Muscle layer of duodenum (tissue), 2 donors: ENCODE measurements around the gene PEA15.

Source experiments
- H3K27ac ChIP-seq: one replicate; pipeline ENCODE4 v1.7.0; 2013; ENCODE audit warnings: mild to moderate bottlenecking, low read length
- H3K27me3 ChIP-seq: one replicate; pipeline ENCODE4 v1.7.0; 2013; ENCODE audit warnings: low read depth, mild to moderate bottlenecking, control low read depth, low read length
- H3K36me3 ChIP-seq, 2 donors: one replicate each; pipeline ENCODE4 v1.7.0; 2013; ENCODE audit warnings: low read length in 2 of 2, control low read depth in 1 of 2, mild to moderate bottlenecking in 1 of 2; ENCODE audit not compliant: insufficient read depth in 2 of 2, control insufficient read depth in 1 of 2
- H3K4me1 ChIP-seq, 2 donors: one replicate each; pipeline ENCODE4 v1.7.0; 2013; ENCODE audit warnings: low read length in 2 of 2, mild to moderate bottlenecking in 2 of 2, control low read depth in 1 of 2, moderate library complexity in 1 of 2; ENCODE audit not compliant: insufficient read depth in 2 of 2, control insufficient read depth in 1 of 2
- H3K4me3 ChIP-seq, 2 donors: one replicate each; pipeline ENCODE4 v1.7.0; 2013; ENCODE audit warnings: low read length in 2 of 2, low read depth in 1 of 2, mild to moderate bottlenecking in 1 of 2
- H3K9me3 ChIP-seq, 2 donors: one replicate each; pipeline ENCODE4 v1.7.0; 2013; ENCODE audit warnings: low read length in 2 of 2, control low read depth in 1 of 2, mild to moderate bottlenecking in 1 of 2; ENCODE audit not compliant: control insufficient read depth in 1 of 2
- donor health status: healthy.

PEA15 gene

GRCh38 chr1:160205242-160206035, at the start of gene PEA15:
TSS of gene PEA15 (plus strand) at chr1:160205384. CDS start at chr1:160211545, 6,161 bp downstream.
- Histone ChIP-seq H3K27me3 (no peaks in the 10 kb centered on the region), H3K4me1 (peaks cover 33 to 39% of the 10 kb centered on the region in 2 donors), H3K36me3 (peaks cover 3 to 6% of the 10 kb centered on the region in 2 donors), H3K9me3 (no peaks in the 10 kb centered on the region), H3K4me3 (peak within 1 kb of the TSS; percentile 51 to 75), H3K27ac (peak within 1 kb of the TSS; percentile 79)

- Histone ChIP-seq H3K27me3 (no peaks in the 10 kb centered on the region), H3K36me3 (no peaks in the 10 kb centered on the region), H3K4me1 (no peaks in the 10 kb centered on the region), H3K4me3 (no peak overlapping the region), H3K27ac (no peak overlapping the region), H3K9me3 (no peaks in the 10 kb centered on the region)
Observed at GRCh38 chr1:160156361-160156760, 48.8 kb upstream of the PEA15 start.

- Histone ChIP-seq H3K27me3 (no peaks in the 10 kb centered on the region), H3K27ac (no peak overlapping the region), H3K9me3 (no peaks in the 10 kb centered on the region), H3K4me3 (no peak overlapping the region), H3K36me3 (no peaks in the 10 kb centered on the region), H3K4me1 (no peaks in the 10 kb centered on the region)
Observed at GRCh38 chr1:160157174-160157573, 48.0 kb upstream of the PEA15 start.

GRCh38 chr1:160158031-160158430, 47.2 kb upstream of the PEA15 start:
- Histone ChIP-seq H3K36me3 (no peaks in the 10 kb centered on the region), H3K27ac (no peak overlapping the region), H3K27me3 (no peaks in the 10 kb centered on the region), H3K4me1 (no peaks in the 10 kb centered on the region), H3K4me3 (no peak overlapping the region), H3K9me3 (no peaks in the 10 kb centered on the region)

GRCh38 chr1:160158534-160158933, 46.6 kb upstream of the PEA15 start:
- Histone ChIP-seq H3K4me1 (no peaks in the 10 kb centered on the region), H3K27ac (no peak overlapping the region), H3K27me3 (no peaks in the 10 kb centered on the region), H3K36me3 (no peaks in the 10 kb centered on the region), H3K9me3 (no peaks in the 10 kb centered on the region), H3K4me3 (no peak overlapping the region)

GRCh38 chr1:160159846-160160245, 45.3 kb upstream of the PEA15 start:
- H3K4me3 ChIP-seq: no peak overlapping the region
- H3K36me3 ChIP-seq: no peaks in the 10 kb centered on the region
- no peaks in the 10 kb centered on the region for H3K4me1 ChIP-seq
- H3K27me3 ChIP-seq: no peaks in the 10 kb centered on the region
- H3K9me3 ChIP-seq: no peaks in the 10 kb centered on the region
- no peak overlapping the region for H3K27ac ChIP-seq

- Histone ChIP-seq H3K9me3 (no peaks in the 10 kb centered on the region), H3K27ac (no peak overlapping the region)
Observed at GRCh38 chr1:160161965-160162705, 43.0 kb upstream of the PEA15 start.

GRCh38 chr1:160162931-160163330, 42.3 kb upstream of the PEA15 start:
- Histone ChIP-seq H3K4me3 (no peak overlapping the region), H3K9me3 (no peaks in the 10 kb centered on the region), H3K4me1 (no peaks in the 10 kb centered on the region), H3K27me3 (no peaks in the 10 kb centered on the region), H3K27ac (no peak overlapping the region), H3K36me3 (no peaks in the 10 kb centered on the region)

More at GRCh38 chr1:160161965-160162705, 43.0 kb upstream of the PEA15 start:
- Histone ChIP-seq H3K4me1 (no peaks in the 10 kb centered on the region), H3K36me3 (no peaks in the 10 kb centered on the region), H3K4me3 (no peak overlapping the region), H3K27me3 (no peaks in the 10 kb centered on the region)

GRCh38 chr1:160163615-160164014, 41.6 kb upstream of the PEA15 start:
- no peaks in the 10 kb centered on the region for H3K9me3 ChIP-seq
- H3K27ac ChIP-seq: no peak overlapping the region
- H3K4me3 ChIP-seq: no peak overlapping the region
- no peaks in the 10 kb centered on the region for H3K36me3 ChIP-seq
- no peaks in the 10 kb centered on the region for H3K4me1 ChIP-seq
- H3K27me3 ChIP-seq: no peaks in the 10 kb centered on the region

- no peaks in the 10 kb centered on the region for H3K27me3 ChIP-seq
- no peaks in the 10 kb centered on the region for H3K9me3 ChIP-seq
- H3K4me1 ChIP-seq: no peaks in the 10 kb centered on the region
Observed at GRCh38 chr1:160164121-160164520, 41.1 kb upstream of the PEA15 start.

GRCh38 chr1:160166166-160166868, 38.9 kb upstream of the PEA15 start:
- Histone ChIP-seq H3K4me1 (no peaks in the 10 kb centered on the region), H3K27ac (no peak overlapping the region), H3K9me3 (no peaks in the 10 kb centered on the region), H3K27me3 (no peaks in the 10 kb centered on the region), H3K36me3 (no peaks in the 10 kb centered on the region), H3K4me3 (no peak overlapping the region)

More at GRCh38 chr1:160164121-160164520, 41.1 kb upstream of the PEA15 start:
- Histone ChIP-seq H3K36me3 (no peaks in the 10 kb centered on the region), H3K27ac (no peak overlapping the region), H3K4me3 (no peak overlapping the region)
